H1 (cell line): ENCODE data around the gene GPC2. TPM values are rescaled to one million over a fixed set of nuclear protein-coding genes. Genes with fewer than 3 reads are reported as not detected.

Source experiments
- CTCF ChIA-PET: fragments of 300-600 bp; sonication (Branson Sonifier 250); formaldehyde crosslinking; loops from one replicate; lab custom pipeline; 2021; ENCODE audit not compliant: partially characterized antibody; lab: Charles Lee
- POLR2A ChIA-PET: fragments of 300-600 bp; sonication (Branson Sonifier 250); formaldehyde crosslinking; loops from one replicate; lab custom pipeline; 2021; ENCODE audit warnings: inconsistent platforms; ENCODE audit not compliant: partially characterized antibody; lab: Charles Lee
- DNase-seq, 2 experiments: peaks; one replicate each; pipeline versions ENCODE4 v3.0.0 to v3.0.0-alpha.2; 2010 to 2022; ENCODE audit warnings: low spot score in 2 of 2, low read depth in 1 of 2, mixed read lengths in 1 of 2
- FAIRE-seq: peaks from 2 replicates; lab custom pipeline; 2011; peaks lifted over from hg19 to GRCh38; lab: Jason Lieb, UNC
- H2AFZ ChIP-seq: 2 replicates; pipeline ENCODE4 v1.8.1; 2012; ENCODE audit warnings: low read length, inconsistent platforms
- H2AK5ac ChIP-seq: 2 replicates; pipeline ENCODE4 v1.6.1; 2013; ENCODE audit warnings: low read depth, low read length
- H2BK120ac ChIP-seq: replicated peaks from 2 replicates; pipeline ENCODE3; 2013; ENCODE audit warnings: low read depth, low read length, inconsistent platforms
- H2BK12ac ChIP-seq: 2 replicates; pipeline ENCODE4 v1.6.1; 2013; ENCODE audit warnings: low read depth, low read length
- H2BK15ac ChIP-seq: 2 replicates; pipeline ENCODE4 v1.6.1; 2013; ENCODE audit warnings: low read length
- H2BK20ac ChIP-seq: 2 replicates; pipeline ENCODE4 v1.6.1; 2013; ENCODE audit warnings: low read length
- H2BK5ac ChIP-seq: 2 replicates; pipeline ENCODE4 v1.6.1; 2013; ENCODE audit warnings: low read depth, low read length
- H3K14ac ChIP-seq: 2 replicates; pipeline ENCODE4 v1.6.1; 2013; ENCODE audit warnings: inconsistent platforms; ENCODE audit not compliant: insufficient read length
- H3K18ac ChIP-seq: 2 replicates; pipeline ENCODE4 v1.6.1; 2013; ENCODE audit warnings: low read length; ENCODE audit errors: extremely low read depth
- H3K23ac ChIP-seq: 2 replicates; pipeline ENCODE4 v1.6.1; 2013; ENCODE audit warnings: inconsistent platforms; ENCODE audit not compliant: insufficient read length
- H3K23me2 ChIP-seq: 2 replicates; pipeline ENCODE4 v1.6.1; 2013; ENCODE audit warnings: low read depth, low read length
- H3K27ac ChIP-seq: 2 replicates; pipeline ENCODE4 v1.6.1; 2011; ENCODE audit warnings: low read depth, low read length, inconsistent platforms
- H3K27me3 ChIP-seq, 4 experiments: replicated peaks in 1 of 4; 1 replicate in 1 of 4; 2 replicates in 3 of 4; pipeline versions ENCODE4 v1.6.1 to v1.8.1; 2011 to 2013; ENCODE audit warnings: low read length in 3 of 4, mild to moderate bottlenecking in 3 of 4, inconsistent platforms in 2 of 4, mixed read lengths in 2 of 4, moderate library complexity in 1 of 4; ENCODE audit not compliant: control insufficient read depth in 3 of 4, insufficient read depth in 3 of 4; ENCODE audit errors: extremely low read depth in 1 of 4
- H3K36me3 ChIP-seq, 4 experiments: 2 replicates each; pipeline versions ENCODE4 v1.6.1 to v1.8.1; 2011 to 2013; ENCODE audit warnings: mild to moderate bottlenecking in 4 of 4, low read length in 3 of 4, moderate library complexity in 2 of 4, control low read depth in 1 of 4, inconsistent platforms in 1 of 4; ENCODE audit not compliant: insufficient read depth in 4 of 4, control insufficient read depth in 2 of 4
- H3K4ac ChIP-seq: replicated peaks from 2 replicates; pipeline ENCODE3; 2013; ENCODE audit warnings: low read length, low read depth, mixed read lengths, inconsistent platforms; ENCODE audit not compliant: insufficient read length
- H3K4me1 ChIP-seq, 4 experiments: replicated peaks in 1 of 4; 1 replicate in 1 of 4; 2 replicates in 3 of 4; pipeline versions ENCODE4 v1.6.1 to v1.8.1; 2011 to 2013; ENCODE audit warnings: low read length in 3 of 4, inconsistent platforms in 2 of 4, mixed read lengths in 1 of 4; ENCODE audit not compliant: insufficient read depth in 4 of 4, control insufficient read depth in 3 of 4
- H3K4me2 ChIP-seq, 2 experiments: 2 replicates each; pipeline versions ENCODE4 v1.6.1 to v1.8.1; 2011 to 2013; ENCODE audit warnings: low read depth in 2 of 2, low read length in 2 of 2, control low read depth in 1 of 2, inconsistent platforms in 1 of 2, mild to moderate bottlenecking in 1 of 2; ENCODE audit not compliant: insufficient read depth in 1 of 2
- H3K4me3 ChIP-seq, 4 experiments: fragments of 200-600, 300-600 bp in 1 of 4; sonication (generic), shearing (Covaris generic), sonication (Bioruptor Twin) in 1 of 4; 2 replicates each; pipeline versions ENCODE4 v1.5.1 to v1.8.1; 2011 to 2016; ENCODE audit warnings: low read length in 4 of 4, low read depth in 3 of 4, control low read depth in 2 of 4, inconsistent platforms in 2 of 4, mild to moderate bottlenecking in 2 of 4, mixed read lengths in 1 of 4, moderate library complexity in 1 of 4; ENCODE audit not compliant: insufficient read depth in 2 of 4; ENCODE audit errors: extremely low read depth in 1 of 4
- H3K56ac ChIP-seq: replicated peaks from 2 replicates; pipeline ENCODE3; 2013; ENCODE audit warnings: low read depth, mild to moderate bottlenecking, mixed read lengths, low read length, inconsistent platforms; ENCODE audit not compliant: insufficient read length
- H3K79me1 ChIP-seq: 2 replicates; pipeline ENCODE4 v1.6.1; 2013; ENCODE audit warnings: low read depth, low read length, control low read depth
- H3K79me2 ChIP-seq, 2 experiments: 2 replicates each; pipeline versions ENCODE4 v1.6.1 to v1.8.1; 2012 to 2013; ENCODE audit warnings: low read length in 2 of 2, mild to moderate bottlenecking in 2 of 2, inconsistent platforms in 1 of 2; ENCODE audit not compliant: insufficient read depth in 2 of 2, control insufficient read depth in 1 of 2
- H3K9ac ChIP-seq, 4 experiments: replicated peaks in 1 of 4; 1 replicate in 1 of 4; 2 replicates in 3 of 4; pipeline versions ENCODE4 v1.6.1 to v1.8.1; 2011 to 2013; ENCODE audit warnings: low read depth in 3 of 4, low read length in 3 of 4, control low read depth in 2 of 4, mild to moderate bottlenecking in 2 of 4, moderate library complexity in 2 of 4, inconsistent platforms in 1 of 4; ENCODE audit errors: extremely low read depth in 1 of 4
- H3K9me3 ChIP-seq, 2 experiments: 2 replicates each; pipeline versions ENCODE4 v1.6.1 to v1.8.1; 2012 to 2013; ENCODE audit warnings: mild to moderate bottlenecking in 2 of 2, moderate library complexity in 2 of 2, control low read depth in 1 of 2, inconsistent platforms in 1 of 2, low read depth in 1 of 2, low read length in 1 of 2, mixed read lengths in 1 of 2; ENCODE audit not compliant: insufficient read depth in 2 of 2
- H4K20me1 ChIP-seq, 2 experiments: replicated peaks in 1 of 2; 2 replicates each; pipeline versions ENCODE3 to v1.8.1; 2011 to 2013; ENCODE audit warnings: inconsistent platforms in 2 of 2, low read length in 2 of 2, mild to moderate bottlenecking in 1 of 2; ENCODE audit not compliant: insufficient read depth in 2 of 2, control insufficient read depth in 1 of 2
- H4K5ac ChIP-seq: 2 replicates; pipeline ENCODE4 v1.6.1; 2013; ENCODE audit warnings: low read length, low read depth, mixed read lengths, inconsistent platforms; ENCODE audit not compliant: insufficient read length
- H4K8ac ChIP-seq: 2 replicates; pipeline ENCODE4 v1.8.0; 2013; ENCODE audit warnings: mild to moderate bottlenecking, moderate library complexity, low read length, inconsistent platforms; ENCODE audit not compliant: insufficient read depth; ENCODE audit errors: extremely low read depth
- H4K91ac ChIP-seq: replicated peaks from 2 replicates; pipeline ENCODE3; 2013; ENCODE audit warnings: low read length, mixed read lengths, inconsistent platforms; ENCODE audit not compliant: insufficient read length
- BCL11A ChIP-seq, 2 experiments: IDR thresholded peaks; one replicate each; pipeline ENCODE4 v1.6.1; 2011; ENCODE audit warnings: low read depth in 2 of 2, low read length in 2 of 2, mild to moderate bottlenecking in 2 of 2
- RNF2 ChIP-seq: fragments of 200-900, 300-1000 bp; sonication (generic); IDR thresholded peaks from 2 replicates; pipeline ENCODE4 v1.7.1; 2016; ENCODE audit warnings: borderline replicate concordance, low read depth, mild to moderate bottlenecking, antibody characterized with exemption, low read length; ENCODE audit not compliant: poor library complexity, severe bottlenecking; ENCODE audit errors: missing control alignments
- TCF12 ChIP-seq: IDR thresholded peaks from 2 replicates; pipeline ENCODE4 v1.6.1; 2011; ENCODE audit warnings: low read depth, mild to moderate bottlenecking, low read length
- WGBS, 2 experiments: shearing (Covaris generic) in 1 of 2; methylation state at CpG; one replicate each; pipeline versions ENCODE4 v1.1.6 to v1.1.7; 2013 to 2015; ENCODE audit warnings: low lambda C conversion rate in 2 of 2, mixed read lengths in 2 of 2, inconsistent platforms in 1 of 2, low coverage in 1 of 2, missing lambda C conversion rate in 1 of 2; ENCODE audit not compliant: insufficient replicate concordance in 2 of 2, insufficient coverage in 1 of 2, insufficient read length in 1 of 2; ENCODE audit errors: extremely low coverage in 1 of 2, missing lambda C conversion rate in 1 of 2; 5-methylcytosine and 5-hydroxymethylcytosine counted together
- long read RNA-seq, 2 experiments: library from RNA in 1 of 2; library from capped mRNA in 1 of 2; stranded (forward); transcript quantifications; one replicate each; pipeline ENCODE4 v2.0.0, GENCODE V29; 2021; ENCODE audit warnings: inconsistent platforms in 1 of 2
- polyA minus RNA-seq, 3 experiments: library from RNA; depleted of rRNA, polyadenylated mRNA; stranded (reverse); fragments of >200 nt; gene quantifications; 1 replicate in 2 of 3; 2 replicates in 1 of 3; pipeline ENCODE4 v1.2.3, GENCODE V29; 2011
- polyA plus RNA-seq, 7 experiments: library from polyadenylated mRNA; depleted of rRNA in 3 of 7; stranded (reverse) in 5 of 7; unstranded in 2 of 7; fragments of >200 nt in 5 of 7; fragments of 200-250 nt in 2 of 7; gene quantifications; 1 replicate in 5 of 7; 2 replicates in 1 of 7; 4 replicates in 1 of 7; pipeline versions ENCODE4 v1.2.1 to v1.2.3, GENCODE V29; 2011 to 2013; ENCODE audit warnings: missing spikeins in 2 of 7, mixed read lengths in 2 of 7
- total RNA-seq: library from RNA; stranded (reverse); fragmentation: NEBNext Ultra II Directional; extraction: Animal tissue kit (Norgen Biotek cat#: 25700); gene quantifications from 2 replicates; pipeline ENCODE4 v1.2.1, GENCODE V29; 2021

The GPC2 gene, protein sequence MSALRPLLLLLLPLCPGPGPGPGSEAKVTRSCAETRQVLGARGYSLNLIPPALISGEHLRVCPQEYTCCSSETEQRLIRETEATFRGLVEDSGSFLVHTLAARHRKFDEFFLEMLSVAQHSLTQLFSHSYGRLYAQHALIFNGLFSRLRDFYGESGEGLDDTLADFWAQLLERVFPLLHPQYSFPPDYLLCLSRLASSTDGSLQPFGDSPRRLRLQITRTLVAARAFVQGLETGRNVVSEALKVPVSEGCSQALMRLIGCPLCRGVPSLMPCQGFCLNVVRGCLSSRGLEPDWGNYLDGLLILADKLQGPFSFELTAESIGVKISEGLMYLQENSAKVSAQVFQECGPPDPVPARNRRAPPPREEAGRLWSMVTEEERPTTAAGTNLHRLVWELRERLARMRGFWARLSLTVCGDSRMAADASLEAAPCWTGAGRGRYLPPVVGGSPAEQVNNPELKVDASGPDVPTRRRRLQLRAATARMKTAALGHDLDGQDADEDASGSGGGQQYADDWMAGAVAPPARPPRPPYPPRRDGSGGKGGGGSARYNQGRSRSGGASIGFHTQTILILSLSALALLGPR
- total RNA-seq (44.8 and 46.8 TPM in 2 replicates), polyA plus RNA-seq (2011; rRNA removed) (25.3 and 47.8 TPM in 2 replicates), polyA minus RNA-seq (2011; rRNA and poly(A)+ RNA removed) (12.6 and 14.1 TPM in 2 replicates)
- polyA plus RNA-seq (2011; cell fraction: cytosol; rRNA removed), result 39.1 TPM
- polyA plus RNA-seq (2011; cell fraction: nucleus; rRNA removed), result 158 TPM
- 31.9 to 46.9 TPM (median 42.9 TPM) in 4 replicates for polyA plus RNA-seq (2012, experiment 1 of 2)
- polyA plus RNA-seq (2012, experiment 2 of 2), result 31.2 TPM
- polyA plus RNA-seq (2013, experiment 1 of 2), result 36.0 TPM
- polyA plus RNA-seq (2013, experiment 2 of 2), result 33.6 TPM
- polyA minus RNA-seq (2011; cell fraction: cytosol; rRNA and poly(A)+ RNA removed), result 18.3 TPM
- polyA minus RNA-seq (2011; cell fraction: nucleus; rRNA and poly(A)+ RNA removed), result 40.0 TPM
- long read RNA-seq, experiment 1, partial matches to known transcripts, result 13 of 18 reads
- long read RNA-seq, experiment 1, other reads (novel, unspliced or antisense), result 5 of 18 reads
- long read RNA-seq, experiment 2, partial matches to known transcripts, result 5 of 5 reads
- long read RNA-seq, experiment 2, other reads (novel, unspliced or antisense), result 0 of 5 reads

DNA sequence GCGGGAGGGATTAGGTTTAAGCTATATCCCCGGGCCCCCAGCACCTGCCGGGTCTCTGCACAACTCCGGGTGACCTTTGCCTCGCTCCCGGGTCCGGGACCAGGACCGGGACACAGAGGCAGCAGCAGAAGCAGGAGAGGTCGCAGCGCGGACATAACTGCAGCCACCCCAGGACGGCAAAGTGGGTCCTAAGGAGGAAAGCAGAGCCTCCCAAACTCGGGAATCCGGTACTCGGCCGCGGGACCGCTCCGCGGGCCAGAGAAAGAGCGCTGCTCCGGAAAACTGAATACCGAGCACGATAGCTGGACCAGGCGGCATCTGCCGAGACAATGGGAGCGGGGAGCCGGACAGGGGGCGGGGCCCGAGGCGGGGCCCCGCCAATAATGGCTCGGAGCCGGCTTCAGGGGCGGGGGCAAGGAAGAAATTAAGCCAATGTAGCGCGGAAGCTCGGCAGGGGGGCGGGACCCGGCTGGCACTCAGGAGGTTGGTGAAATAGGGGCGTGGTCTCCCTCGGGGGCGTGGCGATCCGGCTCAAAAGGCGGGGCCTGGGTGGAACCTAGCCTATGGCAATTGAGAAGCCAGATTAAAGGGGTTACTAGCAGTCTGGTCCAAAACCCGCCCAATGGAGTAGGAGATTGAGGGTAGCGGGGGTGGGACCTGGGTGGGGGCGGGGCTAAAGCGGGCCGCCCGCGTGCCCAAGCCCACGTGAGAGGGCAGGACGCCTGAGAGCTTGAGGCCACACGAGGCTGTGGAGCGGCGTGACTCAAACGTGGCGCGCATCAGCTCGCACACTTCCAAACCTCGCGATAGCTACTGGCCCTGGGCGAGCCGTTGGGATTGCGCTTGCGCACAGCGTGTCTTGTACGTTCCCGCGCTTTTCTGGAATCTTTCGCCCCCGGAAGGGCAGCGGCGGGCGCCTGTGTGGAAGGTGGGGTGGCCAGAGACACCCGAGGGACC lies at the start of gene GPC2, which contains the start of gene STAG3:
Gene GPC2, minus strand, starts transcription at position 337 of the 957 bp plus-strand sequence. Its CDS starts 182 bp downstream, at position 155.
Gene STAG3, plus strand, starts transcription at position 874 of the 957 bp plus-strand sequence. CDS start 2,639 bp downstream, outside the sequence.
- Histone ChIP-seq H3K27me3 (peaks cover 0 to 13% (median 9%) of the 10 kb centered on the region in 4 experiments; a peak in 6 of 7 replicates), H3K9ac (peak within 1 kb of the TSS in 3 of 4 experiments; percentile 67 to 89 (median 68); a peak in 6 of 7 replicates), H2AK5ac (no peak within 1 kb of the TSS), H3K14ac (peak within 1 kb of the TSS; percentile 85), H3K9me3 (peaks cover 0 to 5% of the 10 kb centered on the region in 2 experiments; a peak in 1 of 4 replicates), H4K20me1 (peaks cover 0 to 16% of the 10 kb centered on the region in 2 experiments), H4K91ac (peak within 1 kb of the TSS; percentile 83), H2BK5ac (peak within 1 kb of the TSS; percentile 80; the same call in 1 of the 2 replicates), H3K4me2 (peak within 1 kb of the TSS; percentile 84 to 90), H3K23me2 (peaks cover 5% of the 10 kb centered on the region), H2BK15ac (peak within 1 kb of the TSS; percentile 92), H2BK20ac (no peak within 1 kb of the TSS), H3K4me3 (peak within 1 kb of the TSS; percentile 91 to 97 (median 96)), H2BK120ac (no peak within 1 kb of the TSS), H3K79me2 (peaks cover 0 to 7% of the 10 kb centered on the region in 2 experiments; a peak in 2 of 4 replicates), H3K18ac (peak within 1 kb of the TSS; percentile 83), H3K27ac (no peak within 1 kb of the TSS), H2BK12ac (peak within 1 kb of the TSS; percentile 87; the same call in 1 of the 2 replicates), H3K23ac (no peak within 1 kb of the TSS), H4K5ac (peak within 1 kb of the TSS; percentile 67), H3K4ac (peak within 1 kb of the TSS; percentile 98), H3K36me3 (peaks cover 0 to 8% (median 1%) of the 10 kb centered on the region in 4 experiments; a peak in 3 of 8 replicates), H3K56ac (peak within 1 kb of the TSS; percentile 91), H3K4me1 (peaks cover 3 to 7% (median 5%) of the 10 kb centered on the region in 4 experiments; a peak in 6 of 7 replicates), H2AFZ (peak within 1 kb of the TSS; percentile 2; the same call in 1 of the 2 replicates), H3K79me1 (no peaks in the 10 kb centered on the region; the same call in 1 of the 2 replicates), H4K8ac (peak within 1 kb of the TSS; percentile 90)
- DNase-seq, result peak; percentile 97 to 100
- CTCF ChIA-PET, result interaction anchor here (0.6 to 1.6 kb wide), 7 partner anchors 10 to 48 kb away, joined by 3 to 6 read pairs (median 3); partner anchors contain the start of gene GAL3ST4
- POLR2A ChIA-PET, result interaction anchor here (0.7 to 4.9 kb wide), 12 partner anchors 11 to 95 kb away, joined by 3 to 39 read pairs (median 4); partner anchors contain the start of genes AP4M1, GAL3ST4, LAMTOR4 and MCM7
- 23% methylated on average over 54 of the region's 78 CpGs; no CpG with 5 or more reads in 1 of the 2 experiments for WGBS, 2 experiments
- FAIRE-seq, result no peak
- TF ChIP-seq RNF2 (peak; percentile 77), BCL11A (IDR thresholded peaks at IDR 0.05; ENCODE audit: low read depth in 2 of 2, low read length in 2 of 2) (no peak), TCF12 (no peak)
